Activated T-cell treated with anti-CD3 and anti-CD28 coated beads, Interleukin-2, amount 50 U/mL, for 72 hours (primary cell): ENCODE results near the gene TSTD1. TPM values are rescaled to one million over a fixed set of nuclear protein-coding genes. Genes with fewer than 3 reads are reported as not detected.
"Not testable (repeated sequence)": the region's sequence is repeated elsewhere in the genome, so short reads cannot be mapped to it uniquely, and the experiment has no call there.

ENCODE experiments used
- ATAC-seq, 2 donors: fragments of 150-1000 bp; cut with Tn5 transposase; replicated peaks in 1 of 2; 2 replicates each; pipeline ENCODE4 v1.10.0; 2021; ENCODE audit warnings: moderate library complexity in 2 of 2, mild to moderate bottlenecking in 1 of 2
- DNase-seq, 2 donors: peaks; one replicate each; pipeline ENCODE4 v3.0.0; 2021 to 2022; ENCODE audit warnings: mixed read lengths in 1 of 2
- H3K27ac Mint-ChIP-seq: one replicate; pipeline ENCODE4 v1.8.0; 2022; ENCODE audit warnings: mild to moderate bottlenecking, moderate library complexity, mixed read lengths
- H3K27me3 Mint-ChIP-seq: one replicate; pipeline ENCODE4 v1.8.0; 2022; ENCODE audit warnings: low read depth, mixed read lengths
- H3K36me3 Mint-ChIP-seq, 2 donors: one replicate each; pipeline ENCODE4 v1.8.0; 2022; ENCODE audit warnings: mixed read lengths in 2 of 2, mild to moderate bottlenecking in 1 of 2; ENCODE audit not compliant: insufficient read depth in 2 of 2
- H3K4me1 Mint-ChIP-seq: one replicate; pipeline ENCODE4 v1.8.0; 2022; ENCODE audit warnings: low read depth, mixed read lengths
- H3K4me3 Mint-ChIP-seq, 2 donors: one replicate each; pipeline ENCODE4 v1.8.0; 2022; ENCODE audit warnings: mild to moderate bottlenecking in 2 of 2, mixed read lengths in 2 of 2, moderate library complexity in 2 of 2
- H3K9me3 Mint-ChIP-seq, 2 donors: one replicate each; pipeline ENCODE4 v1.8.0; 2022; ENCODE audit warnings: mixed read lengths in 2 of 2
- total RNA-seq, 2 donors: library from RNA; stranded (reverse); gene quantifications; one replicate each; pipeline ENCODE4 v1.2.3, GENCODE V29; 2022

Gene TSTD1
- total RNA-seq, 2 donors from 2014 or later = 46.3 to 78.0 TPM

GRCh38 chr1:161019751-161020495 lies 18.8 kb downstream of the TSTD1 start:
- H3K4me3 Mint-ChIP-seq = peak overlapping the region; percentile 81 to 88
- ATAC-seq = peak; percentile 10 to 12
- no peak for DNase-seq
- H3K4me1 Mint-ChIP-seq = peaks cover 58% of the 10 kb centered on the region
- H3K9me3 Mint-ChIP-seq = no peaks in the 10 kb centered on the region
- H3K27ac Mint-ChIP-seq = peak overlapping the region; percentile 9
- H3K36me3 Mint-ChIP-seq = peaks cover 0 to 6% of the 10 kb centered on the region in 2 donors
- peaks cover 7% of the 10 kb centered on the region for H3K27me3 Mint-ChIP-seq

- H3K4me1 Mint-ChIP-seq = peaks cover 60% of the 10 kb centered on the region
- not testable (repeated sequence) for H3K27me3 Mint-ChIP-seq, H3K9me3 Mint-ChIP-seq, DNase-seq, ATAC-seq, H3K27ac Mint-ChIP-seq, H3K36me3 Mint-ChIP-seq
- H3K4me3 Mint-ChIP-seq = peak overlapping the region; percentile 81 to 88
Measured at GRCh38 chr1:161019111-161019660, 19.6 kb downstream of the TSTD1 start.

- peaks cover 62% of the 10 kb centered on the region for H3K4me1 Mint-ChIP-seq
Measured at GRCh38 chr1:161018631-161018930, 20.2 kb downstream of the TSTD1 start.

GRCh38 chr1:161017756-161018630 lies 20.8 kb downstream of the TSTD1 start:
- peaks cover 0 to 6% of the 10 kb centered on the region in 2 donors for H3K36me3 Mint-ChIP-seq
- no peak overlapping the region for H3K4me3 Mint-ChIP-seq
- no peaks in the 10 kb centered on the region for H3K9me3 Mint-ChIP-seq
- ATAC-seq (no peak), DNase-seq (no peak)
- no peak overlapping the region for H3K27ac Mint-ChIP-seq
- H3K27me3 Mint-ChIP-seq = peaks cover 7% of the 10 kb centered on the region
- peaks cover 67% of the 10 kb centered on the region for H3K4me1 Mint-ChIP-seq

More at GRCh38 chr1:161018631-161018930, 20.2 kb downstream of the TSTD1 start:
- Mint-ChIP-seq H3K4me3 (no peak overlapping the region), H3K27ac (no peak overlapping the region), H3K27me3 (peaks cover 7% of the 10 kb centered on the region), H3K36me3 (peaks cover 0 to 6% of the 10 kb centered on the region in 2 donors), H3K9me3 (no peaks in the 10 kb centered on the region)
- ATAC-seq = no peak
- DNase-seq = no peak

- H3K4me1 Mint-ChIP-seq = peaks cover 64% of the 10 kb centered on the region
- ATAC-seq, H3K27ac Mint-ChIP-seq, H3K36me3 Mint-ChIP-seq, H3K4me3 Mint-ChIP-seq, H3K9me3 Mint-ChIP-seq, DNase-seq, H3K27me3 Mint-ChIP-seq: not testable (repeated sequence)
Measured at GRCh38 chr1:161017181-161017580, 21.6 kb downstream of the TSTD1 start.

GRCh38 chr1:161016683-161017082 lies 22.1 kb downstream of the TSTD1 start:
- H3K4me3 Mint-ChIP-seq, H3K36me3 Mint-ChIP-seq, H3K27me3 Mint-ChIP-seq, H3K9me3 Mint-ChIP-seq, DNase-seq, ATAC-seq: not testable (repeated sequence)
- peak overlapping the region; percentile 34 for H3K27ac Mint-ChIP-seq
- H3K4me1 Mint-ChIP-seq = peaks cover 63% of the 10 kb centered on the region

- ATAC-seq (peak; percentile 83 to 90), DNase-seq (peak; percentile 66 to 74)
- Mint-ChIP-seq H3K4me1 (peaks cover 51% of the 10 kb centered on the region), H3K27ac (peak overlapping the region; percentile 93), H3K36me3 (no peaks in the 10 kb centered on the region), H3K9me3 (no peaks in the 10 kb centered on the region), H3K27me3 (no peaks in the 10 kb centered on the region), H3K4me3 (peak overlapping the region; percentile 86 to 87)
Measured at GRCh38 chr1:161013488-161014230, 25.1 kb downstream of the TSTD1 start.

GRCh38 chr1:161013131-161013487 lies 25.7 kb downstream of the TSTD1 start:
- DNase-seq (no peak), ATAC-seq (peak; percentile 54 to 61)
- no peaks in the 10 kb centered on the region for H3K36me3 Mint-ChIP-seq
- H3K4me1 Mint-ChIP-seq = peaks cover 47% of the 10 kb centered on the region
- peak overlapping the region; percentile 93 for H3K27ac Mint-ChIP-seq
- H3K27me3 Mint-ChIP-seq = no peaks in the 10 kb centered on the region
- H3K4me3 Mint-ChIP-seq = peak overlapping the region; percentile 86 to 87
- H3K9me3 Mint-ChIP-seq = no peaks in the 10 kb centered on the region

- H3K27me3 Mint-ChIP-seq = no peaks in the 10 kb centered on the region
- no peak for ATAC-seq
- H3K4me3 Mint-ChIP-seq = no peak overlapping the region
- H3K36me3 Mint-ChIP-seq = no peaks in the 10 kb centered on the region
- H3K27ac Mint-ChIP-seq = peak overlapping the region; percentile 5
- no peaks in the 10 kb centered on the region for H3K9me3 Mint-ChIP-seq
- DNase-seq = no peak
- H3K4me1 Mint-ChIP-seq = peaks cover 40% of the 10 kb centered on the region
Measured at GRCh38 chr1:161012420-161012819, 26.3 kb downstream of the TSTD1 start.

GRCh38 chr1:161009602-161010211 lies 29.1 kb downstream of the TSTD1 start:
- peaks cover 34% of the 10 kb centered on the region for H3K4me1 Mint-ChIP-seq
- H3K4me3 Mint-ChIP-seq = no peak overlapping the region

GRCh38 chr1:161008869-161009510 lies 29.8 kb downstream of the TSTD1 start:
- ATAC-seq (no peak), DNase-seq (no peak)
- H3K4me3 Mint-ChIP-seq = no peak overlapping the region
- no peaks in the 10 kb centered on the region for H3K27me3 Mint-ChIP-seq
- no peaks in the 10 kb centered on the region for H3K36me3 Mint-ChIP-seq
- H3K27ac Mint-ChIP-seq = no peak overlapping the region
- H3K9me3 Mint-ChIP-seq = no peaks in the 10 kb centered on the region
- peaks cover 31% of the 10 kb centered on the region for H3K4me1 Mint-ChIP-seq

More at GRCh38 chr1:161009602-161010211, 29.1 kb downstream of the TSTD1 start:
- no peaks in the 10 kb centered on the region for H3K9me3 Mint-ChIP-seq
- no peak overlapping the region for H3K27ac Mint-ChIP-seq
- DNase-seq (no peak), ATAC-seq (no peak)
- H3K36me3 Mint-ChIP-seq = no peaks in the 10 kb centered on the region
- no peaks in the 10 kb centered on the region for H3K27me3 Mint-ChIP-seq

GRCh38 chr1:161007369-161007768 lies 31.4 kb downstream of the TSTD1 start:
- no peaks in the 10 kb centered on the region for H3K36me3 Mint-ChIP-seq
- H3K27me3 Mint-ChIP-seq = no peaks in the 10 kb centered on the region
- no peaks in the 10 kb centered on the region for H3K9me3 Mint-ChIP-seq
- no peak for ATAC-seq
- H3K4me1 Mint-ChIP-seq = peaks cover 19% of the 10 kb centered on the region
- H3K27ac Mint-ChIP-seq = no peak overlapping the region
- no peak for DNase-seq
- H3K4me3 Mint-ChIP-seq = no peak overlapping the region
